HFFc6 (cell line): ENCODE measurements around the gene TEX54. TPM values are rescaled to one million over a fixed set of nuclear protein-coding genes. Genes with fewer than 3 reads are reported as not detected.

Experiments used
- DNase-seq: peaks from one replicate; pipeline ENCODE4 v3.0.0-alpha.2; 2018
- H3K27ac Mint-ChIP-seq: 2 replicates; pipeline ENCODE4 v1.8.0; 2020; ENCODE audit warnings: mild to moderate bottlenecking, mixed read lengths
- H3K27me3 Mint-ChIP-seq: 2 replicates; pipeline ENCODE4 v1.8.0; 2021; ENCODE audit warnings: mild to moderate bottlenecking, moderate library complexity, mixed read lengths; ENCODE audit not compliant: insufficient read depth
- H3K36me3 Mint-ChIP-seq: 2 replicates; pipeline ENCODE4 v1.8.0; 2021; ENCODE audit warnings: low read depth, mixed read lengths
- H3K4me1 Mint-ChIP-seq: 2 replicates; pipeline ENCODE4 v1.8.0; 2020; ENCODE audit warnings: low read depth, mixed read lengths
- H3K4me3 Mint-ChIP-seq: 2 replicates; pipeline ENCODE4 v1.8.0; 2020; ENCODE audit warnings: mild to moderate bottlenecking, moderate library complexity, mixed read lengths
- H3K9me3 Mint-ChIP-seq: 2 replicates; pipeline ENCODE4 v1.8.0; 2020; ENCODE audit warnings: mild to moderate bottlenecking, mixed read lengths
- total RNA-seq, 6 experiments: library from RNA; stranded (reverse); fragmentation: NEBNext Ultra II Directional; extraction: Animal tissue kit (Norgen Biotek cat#: 25700); gene quantifications; 2 replicates in 1 of 6; 3 replicates in 5 of 6; pipeline ENCODE4 v1.2.3, GENCODE V29; 2021
- TF ChIP-seq, protein P1 (sequence below): fragments of 200-600 bp; sonication (generic); IDR thresholded peaks from 2 replicates; pipeline ENCODE4 v1.5.0; 2021; ENCODE audit warnings: antibody characterized with exemption, mild to moderate bottlenecking

The TEX54 gene
- total RNA-seq, 6 experiments from 2014 or later = not detected

DNA sequence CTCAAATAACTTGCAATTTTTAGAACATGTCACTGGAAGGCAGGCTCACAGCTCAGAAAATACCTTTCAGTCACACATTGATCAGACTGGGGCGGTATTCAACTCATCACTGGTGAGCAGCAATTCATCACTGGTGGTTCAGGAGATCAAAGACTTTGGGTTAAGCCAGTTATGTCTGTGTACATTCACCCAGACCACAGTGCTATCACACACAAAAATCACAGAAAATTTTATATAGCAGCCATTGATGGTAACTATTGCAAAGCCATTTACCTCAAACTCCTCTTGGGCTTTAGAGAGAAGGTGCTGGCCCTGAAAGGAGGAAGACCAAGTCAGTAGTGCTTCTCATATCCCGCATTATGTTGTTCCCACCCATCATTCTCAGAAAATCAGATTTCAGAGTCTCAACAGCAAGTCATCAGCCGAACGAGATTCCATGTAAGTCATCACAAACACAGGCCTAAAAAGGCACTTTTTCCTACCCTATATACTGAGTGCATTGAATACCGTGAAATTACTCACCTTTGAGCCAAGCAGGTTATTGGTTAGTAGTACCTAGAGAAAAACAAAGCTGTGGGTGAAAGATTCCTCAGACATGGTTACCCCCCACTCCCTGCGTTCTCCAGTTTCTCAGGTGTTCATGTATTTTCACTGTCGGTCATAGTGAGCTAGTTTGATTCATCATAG is 20.8 kb upstream of the TEX54 start:
- Mint-ChIP-seq H3K4me3 (peak overlapping the region; percentile 97), H3K36me3 (peaks cover 43% of the 10 kb centered on the region), H3K4me1 (peaks cover 45% of the 10 kb centered on the region), H3K27me3 (peaks cover 19% of the 10 kb centered on the region), H3K27ac (peak overlapping the region; percentile 93), H3K9me3 (peaks cover 10% of the 10 kb centered on the region)
- TF ChIP-seq, protein P1, sequence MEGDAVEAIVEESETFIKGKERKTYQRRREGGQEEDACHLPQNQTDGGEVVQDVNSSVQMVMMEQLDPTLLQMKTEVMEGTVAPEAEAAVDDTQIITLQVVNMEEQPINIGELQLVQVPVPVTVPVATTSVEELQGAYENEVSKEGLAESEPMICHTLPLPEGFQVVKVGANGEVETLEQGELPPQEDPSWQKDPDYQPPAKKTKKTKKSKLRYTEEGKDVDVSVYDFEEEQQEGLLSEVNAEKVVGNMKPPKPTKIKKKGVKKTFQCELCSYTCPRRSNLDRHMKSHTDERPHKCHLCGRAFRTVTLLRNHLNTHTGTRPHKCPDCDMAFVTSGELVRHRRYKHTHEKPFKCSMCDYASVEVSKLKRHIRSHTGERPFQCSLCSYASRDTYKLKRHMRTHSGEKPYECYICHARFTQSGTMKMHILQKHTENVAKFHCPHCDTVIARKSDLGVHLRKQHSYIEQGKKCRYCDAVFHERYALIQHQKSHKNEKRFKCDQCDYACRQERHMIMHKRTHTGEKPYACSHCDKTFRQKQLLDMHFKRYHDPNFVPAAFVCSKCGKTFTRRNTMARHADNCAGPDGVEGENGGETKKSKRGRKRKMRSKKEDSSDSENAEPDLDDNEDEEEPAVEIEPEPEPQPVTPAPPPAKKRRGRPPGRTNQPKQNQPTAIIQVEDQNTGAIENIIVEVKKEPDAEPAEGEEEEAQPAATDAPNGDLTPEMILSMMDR = no peak
- DNase-seq = no peak

DNA sequence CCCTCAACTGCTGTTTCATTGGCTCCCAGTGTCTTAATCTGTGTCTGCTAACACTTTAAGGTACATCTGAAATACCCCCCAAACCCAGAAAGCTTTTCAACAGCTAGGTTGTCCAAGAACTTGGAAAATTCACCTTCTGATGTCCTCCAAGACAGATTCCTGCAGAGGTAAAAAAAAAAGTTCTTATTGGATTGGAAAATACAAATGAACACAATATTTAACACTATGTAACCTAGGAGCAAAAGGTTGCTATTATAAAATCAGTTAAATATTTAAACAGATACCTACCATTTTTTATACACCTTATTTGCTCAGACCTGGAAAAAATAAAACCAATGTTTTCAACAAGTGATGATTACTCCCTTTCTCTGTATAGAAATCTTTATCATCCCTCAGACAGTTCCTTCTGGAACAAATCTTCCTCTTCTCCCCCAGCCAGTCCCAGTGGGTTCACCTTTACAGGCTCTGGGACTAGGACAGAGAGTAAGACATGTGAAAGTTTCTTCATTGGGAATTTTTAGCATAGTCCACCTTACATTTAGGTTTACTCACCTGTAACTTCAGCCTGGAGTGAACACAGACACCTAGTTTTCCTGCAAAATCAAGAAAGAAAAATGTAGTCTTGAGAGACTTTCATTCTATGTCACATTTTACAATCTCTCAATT is 20.0 kb upstream of the TEX54 start:
- TF ChIP-seq, protein P1 = no peak
- H3K4me1 Mint-ChIP-seq = peaks cover 37% of the 10 kb centered on the region
- H3K27ac Mint-ChIP-seq = peak overlapping the region; percentile 93
- H3K9me3 Mint-ChIP-seq = peaks cover 10% of the 10 kb centered on the region
- peak overlapping the region; percentile 97 for H3K4me3 Mint-ChIP-seq
- peaks cover 19% of the 10 kb centered on the region for H3K27me3 Mint-ChIP-seq
- peaks cover 43% of the 10 kb centered on the region for H3K36me3 Mint-ChIP-seq
- DNase-seq = no peak

GRCh38 chr11:62851807-62852522 is 19.3 kb upstream of the TEX54 start:
- TF ChIP-seq, protein P1 = no peak
- no peak for DNase-seq
- H3K27ac Mint-ChIP-seq = peak overlapping the region; percentile 55
- peaks cover 10% of the 10 kb centered on the region for H3K9me3 Mint-ChIP-seq
- peaks cover 43% of the 10 kb centered on the region for H3K36me3 Mint-ChIP-seq
- peak overlapping the region; percentile 37 for H3K4me3 Mint-ChIP-seq
- H3K4me1 Mint-ChIP-seq = peaks cover 31% of the 10 kb centered on the region
- peaks cover 19% of the 10 kb centered on the region for H3K27me3 Mint-ChIP-seq

- Mint-ChIP-seq H3K36me3 (peaks cover 43% of the 10 kb centered on the region), H3K27me3 (peaks cover 19% of the 10 kb centered on the region), H3K27ac (peak overlapping the region; percentile 55), H3K4me1 (peaks cover 31% of the 10 kb centered on the region), H3K9me3 (peaks cover 10% of the 10 kb centered on the region), H3K4me3 (peak overlapping the region; percentile 37)
- TF ChIP-seq, protein P1 = no peak
- no peak for DNase-seq
Measured at GRCh38 chr11:62850911-62851806, 18.5 kb upstream of the TEX54 start.

DNA sequence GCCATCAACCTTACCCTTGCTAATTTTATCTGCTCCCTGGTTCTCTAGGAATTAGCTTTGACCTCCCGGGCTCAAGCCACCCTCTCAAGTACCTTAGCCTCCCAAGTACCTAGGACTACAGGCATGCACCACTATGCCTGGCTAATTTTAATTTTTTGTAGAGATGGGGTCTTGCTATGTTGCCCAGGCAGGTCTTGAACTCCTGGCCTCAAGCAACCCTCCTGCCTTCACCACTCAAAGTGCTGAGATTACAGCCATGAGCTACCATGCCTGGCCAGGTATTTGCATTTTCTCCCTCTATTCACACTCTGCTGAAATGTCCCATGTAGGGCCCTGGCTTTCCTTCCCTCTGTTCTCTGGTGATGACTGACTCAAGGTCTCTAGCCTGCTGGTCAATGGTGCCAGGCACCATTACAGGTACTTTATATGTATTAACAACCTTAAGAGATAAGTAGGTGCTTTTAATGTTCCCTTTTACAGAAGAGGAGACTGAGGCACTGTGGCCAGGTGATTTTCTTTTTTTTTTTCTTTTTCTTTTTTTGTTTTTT is 15.2 kb upstream of the TEX54 start:
- H3K4me3 Mint-ChIP-seq = no peak overlapping the region
- H3K9me3 Mint-ChIP-seq = no peaks in the 10 kb centered on the region
- H3K4me1 Mint-ChIP-seq = peaks cover 20% of the 10 kb centered on the region
- H3K27ac Mint-ChIP-seq = no peak overlapping the region
- TF ChIP-seq, protein P1 = no peak
- peaks cover 14% of the 10 kb centered on the region for H3K36me3 Mint-ChIP-seq
- DNase-seq = no peak
- peaks cover 1% of the 10 kb centered on the region for H3K27me3 Mint-ChIP-seq
